ENCODE data around the gene MTMR4.

The MTMR4 gene

DNA sequence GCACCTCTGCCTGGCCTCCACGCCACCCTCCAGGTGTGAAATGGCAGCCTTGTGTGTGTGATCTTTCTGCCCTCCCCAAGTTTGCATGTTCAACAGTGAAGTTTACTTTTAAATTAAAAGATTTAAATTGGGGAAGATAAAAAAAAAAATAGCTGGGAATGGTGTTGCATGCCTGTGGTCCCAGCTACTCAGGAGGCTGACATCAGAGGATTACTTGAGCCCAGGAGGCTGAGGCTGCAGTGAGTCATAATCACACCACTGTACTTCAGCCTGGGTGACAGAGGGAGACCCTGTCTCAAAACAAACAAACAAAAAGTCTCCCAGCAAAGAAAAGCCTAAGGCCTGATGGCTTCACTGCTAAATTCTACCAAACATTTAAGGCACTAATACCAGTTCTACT lies 61.7 kb downstream of the MTMR4 start:
- CTCF ChIA-PET = no interaction called here
- no peak for DNase-seq (ENCODE audit: low read depth, low spot score)
- TF ChIP-seq, protein P1, sequence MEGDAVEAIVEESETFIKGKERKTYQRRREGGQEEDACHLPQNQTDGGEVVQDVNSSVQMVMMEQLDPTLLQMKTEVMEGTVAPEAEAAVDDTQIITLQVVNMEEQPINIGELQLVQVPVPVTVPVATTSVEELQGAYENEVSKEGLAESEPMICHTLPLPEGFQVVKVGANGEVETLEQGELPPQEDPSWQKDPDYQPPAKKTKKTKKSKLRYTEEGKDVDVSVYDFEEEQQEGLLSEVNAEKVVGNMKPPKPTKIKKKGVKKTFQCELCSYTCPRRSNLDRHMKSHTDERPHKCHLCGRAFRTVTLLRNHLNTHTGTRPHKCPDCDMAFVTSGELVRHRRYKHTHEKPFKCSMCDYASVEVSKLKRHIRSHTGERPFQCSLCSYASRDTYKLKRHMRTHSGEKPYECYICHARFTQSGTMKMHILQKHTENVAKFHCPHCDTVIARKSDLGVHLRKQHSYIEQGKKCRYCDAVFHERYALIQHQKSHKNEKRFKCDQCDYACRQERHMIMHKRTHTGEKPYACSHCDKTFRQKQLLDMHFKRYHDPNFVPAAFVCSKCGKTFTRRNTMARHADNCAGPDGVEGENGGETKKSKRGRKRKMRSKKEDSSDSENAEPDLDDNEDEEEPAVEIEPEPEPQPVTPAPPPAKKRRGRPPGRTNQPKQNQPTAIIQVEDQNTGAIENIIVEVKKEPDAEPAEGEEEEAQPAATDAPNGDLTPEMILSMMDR (IDR thresholded peaks at IDR 0.05; ENCODE audit: insufficient read depth, low read length, missing control alignments) = no peak
- POLR2A ChIA-PET = no interaction called here
- H3K4me3 ChIP-seq (ENCODE audit: low read depth, low read length) = no peak overlapping the region

DNA sequence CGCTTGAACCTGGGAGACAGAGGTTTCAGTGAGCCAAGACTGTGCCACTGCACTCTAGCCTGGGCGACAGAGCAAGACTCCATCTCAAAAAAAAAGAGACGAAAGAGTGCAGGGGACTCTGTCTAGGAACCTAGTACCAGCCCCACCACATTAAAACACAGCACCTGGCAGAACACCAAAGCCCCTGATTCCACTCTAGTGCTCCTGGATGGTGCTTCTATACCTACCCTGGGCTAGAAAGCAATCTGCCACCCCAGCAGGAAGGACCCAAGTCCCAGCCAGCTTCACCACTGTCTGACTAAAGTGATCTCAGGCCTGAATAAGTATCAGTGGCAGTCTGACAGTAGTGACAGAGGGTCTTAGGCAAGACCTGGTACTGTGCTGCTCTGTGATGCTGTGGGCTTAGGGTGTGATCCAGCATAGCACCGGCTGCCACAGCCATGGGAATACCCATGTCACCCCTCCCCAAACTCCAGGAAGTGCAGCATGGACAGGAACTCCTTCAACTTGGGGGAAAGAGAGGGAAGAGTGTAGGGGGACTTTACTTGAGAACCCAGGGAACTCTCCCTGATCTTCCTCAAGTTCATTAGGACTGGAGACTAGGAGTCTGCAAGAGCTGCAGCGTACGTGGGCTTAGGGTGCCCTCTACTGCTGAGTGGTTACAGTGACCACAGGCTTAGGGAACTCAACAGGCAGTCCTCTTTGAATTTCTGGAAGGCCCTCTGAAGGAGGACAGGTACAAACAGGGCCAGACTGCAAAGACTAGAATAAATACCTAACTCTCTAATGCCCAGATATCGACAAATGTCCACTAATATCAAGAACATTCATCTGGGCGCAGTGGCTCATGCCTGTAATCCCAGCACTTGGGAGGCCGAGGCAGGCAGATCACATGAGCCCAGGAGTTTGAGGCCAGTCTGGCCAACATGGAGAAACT lies 67.1 kb downstream of the MTMR4 start:
- peak; percentile 24 for DNase-seq (ENCODE audit: low read depth, low spot score)
- CTCF ChIA-PET = interaction anchor here (0.6 to 8.6 kb wide), 17 partner anchors 9 to 325 kb away, joined by 3 to 138 read pairs (median 3); partner anchors contain the start of genes RNF43 and SUPT4H1
- no peak overlapping the region for H3K4me3 ChIP-seq (ENCODE audit: low read depth, low read length)
- TF ChIP-seq, protein P1 (IDR thresholded peaks at IDR 0.05; ENCODE audit: insufficient read depth, low read length, missing control alignments) = peak; percentile 82
- POLR2A ChIA-PET = no interaction called here

DNA sequence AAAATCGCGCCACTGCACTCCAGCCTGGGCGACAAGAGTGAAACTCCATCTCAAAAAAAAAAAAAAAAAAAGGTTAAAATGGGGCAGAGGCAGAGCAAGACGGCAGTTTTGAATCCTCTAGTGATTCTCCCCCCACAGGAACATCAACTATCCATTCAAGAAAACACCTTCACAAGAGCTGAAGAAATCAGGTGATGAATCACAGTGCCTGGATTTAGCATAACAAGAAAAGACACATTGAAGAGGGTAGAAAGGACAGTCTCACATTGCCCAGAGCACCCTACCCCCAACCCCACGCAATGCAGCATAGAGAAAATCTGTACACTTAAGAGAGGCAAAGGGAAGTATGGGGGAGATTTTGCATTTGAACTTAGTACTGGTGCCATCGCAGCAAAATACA lies 68.4 kb downstream of the MTMR4 start:
- POLR2A ChIA-PET = no interaction called here
- no peak overlapping the region for H3K4me3 ChIP-seq (ENCODE audit: low read depth, low read length)
- TF ChIP-seq, protein P1 (IDR thresholded peaks at IDR 0.05; ENCODE audit: insufficient read depth, low read length, missing control alignments) = no peak
- no peak for DNase-seq (ENCODE audit: low read depth, low spot score)
- CTCF ChIA-PET = interaction anchor here (0.6 to 8.6 kb wide), 7 partner anchors 9 to 246 kb away, joined by 3 to 138 read pairs (median 7); no protein-coding TSS in a partner anchor
